SKM-1 treated with dmso at 0.1 percent for 144 hours (cell line): Measurements from ENCODE around the gene POLR3A.
"Not testable (repeated sequence)": the region's sequence is repeated elsewhere in the genome, so short reads cannot be mapped to it uniquely, and the experiment has no call there.

Experiments used
- DNase-seq: peaks from one replicate; lab custom pipeline; 2025; ENCODE audit not compliant: unreplicated experiment; lab: John Stamatoyannopoulos, UW

The POLR3A gene

GRCh38 chr10:78023741-78024140 is 5.6 kb downstream of the POLR3A start:
- no peak for DNase-seq

GRCh38 chr10:78021201-78021600 is 8.1 kb downstream of the POLR3A start:
- DNase-seq: no peak

- DNase-seq: no peak
Observed at GRCh38 chr10:78019264-78019663, 10.1 kb downstream of the POLR3A start.

- no peak for DNase-seq
Observed at GRCh38 chr10:78017856-78018255, 11.5 kb downstream of the POLR3A start.

- DNase-seq: no peak
Observed at GRCh38 chr10:78015546-78015945, 13.8 kb downstream of the POLR3A start.

GRCh38 chr10:78013564-78013963 is 15.8 kb downstream of the POLR3A start:
- DNase-seq: no peak

GRCh38 chr10:78011065-78011464 is 18.2 kb downstream of the POLR3A start:
- no peak for DNase-seq

- DNase-seq: no peak
Observed at GRCh38 chr10:78010278-78010677, 19.0 kb downstream of the POLR3A start.

- no peak for DNase-seq
Observed at GRCh38 chr10:78009662-78010061, 19.7 kb downstream of the POLR3A start.

- no peak for DNase-seq
Observed at GRCh38 chr10:78007172-78007571, 22.1 kb downstream of the POLR3A start.

GRCh38 chr10:78004215-78005026 is 24.9 kb downstream of the POLR3A start:
- DNase-seq: no peak

- no peak for DNase-seq
Observed at GRCh38 chr10:78002541-78003288, 26.6 kb downstream of the POLR3A start.

GRCh38 chr10:78000956-78001472 is 28.3 kb downstream of the POLR3A start:
- DNase-seq: no peak

- no peak for DNase-seq
Observed at GRCh38 chr10:78000206-78000605, 29.1 kb downstream of the POLR3A start.

GRCh38 chr10:77998780-77999179 is 30.5 kb downstream of the POLR3A start:
- DNase-seq: not testable (repeated sequence)

GRCh38 chr10:77993620-77994019 is 35.7 kb downstream of the POLR3A start:
- DNase-seq: no peak

GRCh38 chr10:77989081-77989724 is 40.1 kb downstream of the POLR3A start:
- no peak for DNase-seq

GRCh38 chr10:77987671-77988255 is 41.6 kb downstream of the POLR3A start:
- no peak for DNase-seq

- DNase-seq: no peak
Observed at GRCh38 chr10:77984986-77985385, 44.3 kb downstream of the POLR3A start.

GRCh38 chr10:77983384-77984341 is 45.7 kb downstream of the POLR3A start:
- DNase-seq: peak; percentile 64
